Vagina (tissue), 2 donors: Measurements from ENCODE around the gene LYPD3.

ENCODE experiments used
- POLR2A ChIP-seq, 2 donors: fragments of 450-650 bp; IDR thresholded peaks; one replicate each; pipeline ENCODE4 v1.6.1; 2017; ENCODE audit warnings: antibody characterized with exemption in 2 of 2, mild to moderate bottlenecking in 2 of 2, moderate library complexity in 2 of 2
- POLR2AphosphoS5 ChIP-seq, 2 donors: sonication (generic); formaldehyde crosslinking; IDR thresholded peaks; one replicate each; pipeline ENCODE4 v1.9.0; 2017; ENCODE audit warnings: antibody characterized with exemption in 2 of 2, mild to moderate bottlenecking in 2 of 2, low read depth in 1 of 2; ENCODE audit not compliant: insufficient read depth in 1 of 2
- TF ChIP-seq, protein P1 (sequence below), 3 experiments: fragments of 450-650 bp in 2 of 3; fragments of 200-600 bp in 1 of 3; sonication (generic) in 1 of 3; IDR thresholded peaks; one replicate each; pipeline ENCODE4 v1.5.1; 2017 to 2019; ENCODE audit warnings: antibody characterized with exemption in 3 of 3, mild to moderate bottlenecking in 2 of 3, moderate library complexity in 2 of 3

DNA sequence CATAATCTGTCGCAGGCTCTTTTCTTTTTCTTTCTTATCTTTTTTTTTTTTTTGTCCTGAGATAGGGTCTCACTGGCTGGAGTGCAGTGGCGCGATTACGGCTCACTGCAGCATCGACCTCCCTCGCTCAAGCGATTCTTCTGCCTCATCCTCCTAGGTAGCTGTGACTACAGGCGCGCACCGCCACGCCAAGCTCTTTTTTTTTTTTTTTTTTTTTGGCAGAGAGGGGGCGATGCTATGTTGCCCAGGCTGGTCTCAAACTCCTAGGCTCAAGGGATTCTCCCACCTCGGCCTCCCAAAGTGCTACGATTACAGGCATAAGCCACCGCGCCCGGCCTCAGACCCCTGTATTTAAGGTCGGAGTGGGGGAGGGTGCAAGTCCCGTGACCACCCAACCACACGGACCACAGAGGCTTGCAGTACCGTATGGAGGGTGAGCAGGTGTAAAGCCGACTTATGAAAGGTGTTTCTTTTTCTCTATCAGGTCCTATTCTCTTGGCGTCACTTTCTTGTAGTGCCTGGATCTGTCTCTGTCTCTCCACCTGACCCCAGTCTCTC lies 37.1 kb upstream of the LYPD3 start:
- TF ChIP-seq, protein P1, sequence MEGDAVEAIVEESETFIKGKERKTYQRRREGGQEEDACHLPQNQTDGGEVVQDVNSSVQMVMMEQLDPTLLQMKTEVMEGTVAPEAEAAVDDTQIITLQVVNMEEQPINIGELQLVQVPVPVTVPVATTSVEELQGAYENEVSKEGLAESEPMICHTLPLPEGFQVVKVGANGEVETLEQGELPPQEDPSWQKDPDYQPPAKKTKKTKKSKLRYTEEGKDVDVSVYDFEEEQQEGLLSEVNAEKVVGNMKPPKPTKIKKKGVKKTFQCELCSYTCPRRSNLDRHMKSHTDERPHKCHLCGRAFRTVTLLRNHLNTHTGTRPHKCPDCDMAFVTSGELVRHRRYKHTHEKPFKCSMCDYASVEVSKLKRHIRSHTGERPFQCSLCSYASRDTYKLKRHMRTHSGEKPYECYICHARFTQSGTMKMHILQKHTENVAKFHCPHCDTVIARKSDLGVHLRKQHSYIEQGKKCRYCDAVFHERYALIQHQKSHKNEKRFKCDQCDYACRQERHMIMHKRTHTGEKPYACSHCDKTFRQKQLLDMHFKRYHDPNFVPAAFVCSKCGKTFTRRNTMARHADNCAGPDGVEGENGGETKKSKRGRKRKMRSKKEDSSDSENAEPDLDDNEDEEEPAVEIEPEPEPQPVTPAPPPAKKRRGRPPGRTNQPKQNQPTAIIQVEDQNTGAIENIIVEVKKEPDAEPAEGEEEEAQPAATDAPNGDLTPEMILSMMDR (IDR thresholded peaks at IDR 0.05), result no peak
- TF ChIP-seq POLR2AphosphoS5 (IDR thresholded peaks at IDR 0.05; ENCODE audit: insufficient read depth in 1 of 2, low read depth in 1 of 2), result no peak
- TF ChIP-seq POLR2A (IDR thresholded peaks at IDR 0.05), result no peak
